NCI-H69 (cell line): Measurements from ENCODE around the gene DNAJC10.
A peak's percentile ranks its signal among the peaks of the same experiment; 100 is the strongest.

Source experiments
- DNase-seq: peaks from one replicate; lab custom pipeline; 2025; lab: John Stamatoyannopoulos, UW

DNAJC10 gene

DNA sequence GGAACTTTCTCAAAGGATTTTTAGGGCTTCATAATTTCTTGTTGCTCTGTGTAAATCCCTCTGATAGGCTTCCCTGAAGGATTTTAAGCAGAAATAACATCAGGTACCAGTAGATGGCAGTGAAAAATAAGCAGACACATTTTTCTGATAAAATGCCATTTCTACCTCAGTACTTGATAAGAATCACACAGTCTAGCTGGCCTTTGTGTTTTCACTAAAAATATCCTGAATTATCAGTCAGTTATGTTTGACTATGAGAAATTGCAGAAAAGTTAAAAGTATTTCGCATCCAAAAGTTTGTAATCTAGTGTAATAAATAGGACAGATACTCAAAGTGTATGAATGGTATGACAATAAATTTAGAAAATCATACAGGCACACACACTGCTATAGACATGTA is 68.7 kb downstream of the DNAJC10 start:
- DNase-seq, result peak; percentile 52

DNA sequence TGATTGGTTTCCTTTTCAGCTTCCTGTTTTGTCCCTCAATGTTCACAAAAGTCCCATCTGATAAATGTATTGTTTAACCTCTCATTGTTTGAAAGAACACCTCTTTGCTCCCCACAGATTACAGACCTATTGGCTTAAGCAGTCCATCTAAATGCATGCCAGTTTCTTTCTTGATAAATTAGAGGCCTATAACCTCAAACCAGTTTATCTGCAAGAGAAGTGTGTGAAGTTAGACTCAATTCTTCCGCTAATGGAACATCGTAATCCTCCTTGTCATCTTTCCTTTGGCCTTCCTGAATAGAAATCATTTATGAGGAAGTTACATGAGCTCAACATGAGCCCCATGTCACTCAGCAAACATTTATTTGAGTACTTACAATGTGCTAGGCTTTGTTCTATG is 76.4 kb downstream of the DNAJC10 start:
- no peak for DNase-seq

DNA sequence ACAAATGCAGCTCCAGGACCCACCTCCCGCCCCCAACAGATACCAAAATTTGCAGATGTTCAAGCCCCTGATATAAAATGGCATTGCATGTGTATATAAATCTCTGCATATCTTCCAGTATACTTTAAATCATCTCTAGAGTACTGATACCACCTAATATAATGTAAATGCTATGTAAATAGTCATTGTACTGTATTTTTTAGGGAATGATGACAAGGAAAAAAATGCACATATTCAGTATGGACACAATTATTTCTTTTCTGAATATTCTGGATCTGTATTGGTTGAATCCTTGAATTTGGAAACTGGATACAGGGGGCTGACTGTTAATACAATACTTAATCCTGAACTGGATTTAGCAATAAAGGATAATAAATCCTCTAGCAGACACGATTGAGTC is 82.7 kb downstream of the DNAJC10 start:
- no peak for DNase-seq

DNA sequence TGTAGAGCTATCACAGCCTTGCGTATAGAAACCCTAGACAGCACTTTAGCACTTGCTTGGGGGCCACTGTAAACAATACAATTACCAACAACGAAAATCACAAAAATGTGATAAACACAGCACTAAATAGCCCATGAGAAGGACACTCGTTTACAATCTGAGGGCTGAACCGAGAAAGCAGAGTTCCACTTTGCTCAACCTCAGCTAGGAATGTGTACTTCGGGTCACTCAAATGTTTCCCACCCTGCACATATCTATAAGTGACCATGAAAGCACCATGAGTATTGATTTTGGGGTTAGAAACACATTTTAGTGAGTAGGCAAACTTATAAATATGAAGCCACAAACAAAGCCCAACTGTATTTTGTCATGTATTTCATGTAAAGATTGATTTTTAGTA is 88.1 kb downstream of the DNAJC10 start:
- DNase-seq, result no peak

DNA sequence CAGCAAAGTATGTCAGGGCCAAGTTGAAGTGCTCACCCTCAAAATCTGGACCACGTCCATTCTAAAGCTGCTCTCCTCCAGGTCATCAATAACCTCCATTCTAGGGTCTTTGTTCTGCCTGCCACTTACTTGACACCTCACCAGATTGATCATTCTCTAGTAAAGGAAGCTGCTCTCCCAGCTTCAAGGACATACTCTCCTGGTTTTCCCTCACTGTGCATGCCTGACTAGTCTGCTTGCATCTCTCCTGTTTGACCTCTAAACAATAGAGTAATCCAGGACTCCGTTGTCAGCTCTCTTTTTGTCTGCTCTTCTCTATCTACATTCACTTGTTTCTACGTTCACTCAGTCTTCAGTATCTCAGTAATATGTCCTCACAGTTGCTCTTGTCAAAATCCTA is 91.3 kb downstream of the DNAJC10 start:
- DNase-seq, result no peak

DNA sequence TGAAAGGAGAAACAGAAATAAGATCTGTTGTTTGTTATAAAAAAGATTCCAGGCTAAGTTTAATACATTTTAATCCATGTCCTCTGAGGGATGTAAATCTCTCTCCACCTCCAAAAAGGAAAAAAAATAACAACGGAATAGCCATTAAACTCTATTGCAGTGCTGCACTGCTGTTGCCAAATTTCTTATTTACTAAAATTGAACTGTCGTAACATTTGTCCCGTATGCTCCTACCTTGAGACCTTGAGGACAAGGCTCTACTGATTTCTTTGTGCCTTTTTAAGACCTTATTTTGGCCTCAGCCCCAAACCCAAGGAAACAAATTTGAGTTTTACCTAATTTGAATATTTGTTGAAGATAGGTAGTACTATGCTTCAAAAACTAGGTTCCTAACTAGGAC is 94.0 kb downstream of the DNAJC10 start:
- DNase-seq, result no peak

DNA sequence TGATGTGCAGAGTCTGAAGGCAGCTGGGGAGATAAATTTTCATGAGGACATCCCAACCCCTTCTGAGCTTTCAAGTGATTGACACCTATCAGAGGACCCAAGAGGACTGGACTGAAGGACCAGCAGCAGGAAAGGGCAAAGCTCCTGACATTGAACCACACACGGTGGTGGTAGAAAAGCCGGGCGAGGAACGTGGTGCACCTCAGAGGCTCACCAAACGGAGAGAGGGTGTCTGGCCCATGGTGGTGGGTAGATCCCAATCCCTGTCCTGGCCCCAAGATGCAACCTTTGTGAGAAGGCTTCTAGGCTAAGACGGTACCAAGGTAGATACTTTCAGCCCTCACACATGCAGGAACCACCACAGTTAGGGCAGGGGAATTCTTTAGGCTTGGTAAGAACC is 98.3 kb downstream of the DNAJC10 start:
- no peak for DNase-seq

DNA sequence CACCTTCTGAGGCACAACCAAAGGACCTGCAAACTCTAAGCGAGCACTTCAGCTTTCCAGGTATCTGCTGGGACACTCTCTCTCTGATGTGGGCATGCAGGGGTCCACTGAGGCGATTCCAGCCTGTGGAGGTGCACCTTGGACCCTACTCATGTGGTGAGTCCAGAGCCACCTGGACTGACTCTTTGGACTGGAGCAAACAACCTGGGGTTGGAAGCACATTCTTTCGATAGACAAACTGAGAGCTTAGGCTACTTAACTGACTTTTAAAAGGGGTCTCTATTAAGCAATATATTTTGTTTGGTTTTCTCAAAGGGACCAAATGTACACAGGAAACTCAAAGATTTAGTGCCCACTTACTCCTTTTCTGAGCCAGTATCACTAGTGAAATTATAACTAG is 98.7 kb downstream of the DNAJC10 start:
- no peak for DNase-seq

DNA sequence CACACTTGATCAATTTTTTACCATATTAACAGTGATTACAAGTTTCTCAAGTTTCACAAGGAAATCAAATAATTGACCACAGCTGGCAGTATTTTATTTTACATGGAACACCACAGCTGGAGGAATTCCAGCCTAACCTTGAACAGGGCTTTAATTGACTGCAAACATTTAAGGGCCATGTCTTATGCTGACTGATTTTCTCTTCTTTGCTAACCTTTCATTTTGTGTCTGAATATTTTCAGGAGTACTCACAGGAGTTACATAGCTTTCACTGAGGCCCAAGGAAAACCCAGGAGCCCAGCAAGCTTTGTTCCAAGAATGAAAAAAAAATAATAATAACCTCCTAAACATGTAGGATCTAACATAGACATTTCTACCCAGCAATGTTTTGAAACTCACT is 100.8 kb downstream of the DNAJC10 start:
- DNase-seq, result peak; percentile 54

DNA sequence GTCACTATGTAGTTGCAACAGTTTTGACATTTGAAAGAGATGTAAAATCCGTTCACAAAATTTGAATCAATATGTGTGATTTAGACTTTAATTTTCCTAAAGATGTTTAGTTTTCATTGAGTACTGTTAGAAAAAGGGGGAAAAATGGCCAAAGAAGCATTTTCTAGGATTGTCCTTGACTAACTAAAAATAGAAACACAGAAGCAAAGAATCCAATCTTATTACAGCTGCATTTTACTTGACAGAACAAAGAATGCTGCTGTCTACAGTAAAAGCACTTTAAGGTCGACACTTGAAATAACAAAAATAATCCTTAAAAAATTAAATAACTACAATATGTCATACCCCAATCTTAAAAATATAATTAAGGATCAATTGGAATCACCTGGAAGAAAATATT is 101.5 kb downstream of the DNAJC10 start:
- DNase-seq, result no peak

DNA sequence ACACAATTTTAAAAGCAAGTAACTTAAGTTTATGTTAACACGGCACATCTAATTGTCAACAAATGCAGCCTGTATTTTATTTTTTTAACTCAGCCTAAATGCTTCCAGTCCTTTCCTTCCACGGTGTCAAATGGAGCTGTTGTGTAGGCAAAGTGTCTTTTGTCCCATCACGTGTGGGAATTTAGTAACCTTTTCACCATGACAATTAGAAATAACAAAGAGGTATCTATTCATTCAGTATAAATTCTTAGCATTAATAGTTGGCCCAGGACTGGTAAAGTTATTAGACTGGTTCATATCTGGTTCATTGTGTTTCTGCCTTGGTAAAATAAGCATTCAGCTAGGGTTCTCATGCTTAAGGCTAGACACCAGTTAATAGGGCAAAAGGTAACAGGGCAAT is 102.4 kb downstream of the DNAJC10 start:
- no peak for DNase-seq

DNA sequence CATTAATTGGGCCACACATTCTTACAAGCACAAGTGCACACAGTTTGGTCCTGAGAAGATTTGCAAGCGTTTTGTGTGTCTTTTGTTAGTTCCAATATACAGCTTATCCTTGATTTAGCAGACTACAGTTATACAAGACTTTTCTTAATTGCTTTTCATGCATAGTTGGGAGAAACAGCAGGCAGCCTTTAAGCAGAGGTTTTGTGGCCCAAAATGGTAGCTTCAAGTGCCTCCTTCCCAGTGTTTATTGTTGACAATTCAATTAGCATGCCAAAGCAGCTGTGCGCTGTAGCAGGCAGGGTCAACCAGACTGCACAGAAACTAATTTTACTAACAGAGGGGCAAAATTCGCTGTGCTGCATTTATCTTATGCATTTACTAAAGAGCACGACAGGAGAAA is 102.9 kb downstream of the DNAJC10 start:
- peak; percentile 90 for DNase-seq

DNA sequence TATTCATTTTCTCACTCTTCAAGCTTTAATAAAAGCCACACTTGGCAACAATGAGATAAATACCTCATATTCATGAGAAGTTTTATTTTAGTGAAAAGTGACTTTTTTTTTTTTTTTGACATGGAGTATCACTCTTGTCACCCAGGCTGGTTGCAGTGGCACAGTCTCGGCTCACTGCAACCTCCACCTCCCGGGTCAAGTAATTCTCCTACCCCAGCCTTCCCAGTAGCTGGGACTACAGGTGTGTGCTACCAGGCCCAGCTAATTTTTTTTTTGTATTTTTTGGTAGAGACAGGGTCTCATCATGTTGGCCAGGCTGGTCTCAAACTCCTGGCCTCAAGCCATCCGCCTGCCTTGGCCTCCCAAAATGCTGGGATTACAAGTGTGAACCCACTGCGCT is 103.4 kb downstream of the DNAJC10 start:
- DNase-seq, result no peak

DNA sequence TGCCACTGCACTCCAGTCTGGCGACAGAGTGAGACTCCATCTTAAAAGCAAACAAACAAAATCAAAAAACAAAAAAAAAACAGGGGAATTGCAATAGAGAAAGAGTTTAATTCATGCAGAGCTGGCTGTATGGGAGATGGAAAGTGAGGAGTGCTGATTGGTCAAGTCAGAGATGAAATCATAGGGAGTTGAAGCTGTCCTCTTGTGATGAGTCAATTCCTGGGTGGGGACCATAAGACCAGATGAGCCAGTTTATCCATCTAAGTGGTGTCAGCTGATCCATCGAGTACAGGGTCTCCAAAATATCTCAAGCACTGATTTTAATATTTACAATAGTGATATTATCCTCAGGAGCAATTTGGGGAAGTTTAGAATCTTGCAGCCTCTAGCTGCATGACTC is 105.1 kb downstream of the DNAJC10 start:
- peak; percentile 8 for DNase-seq

DNA sequence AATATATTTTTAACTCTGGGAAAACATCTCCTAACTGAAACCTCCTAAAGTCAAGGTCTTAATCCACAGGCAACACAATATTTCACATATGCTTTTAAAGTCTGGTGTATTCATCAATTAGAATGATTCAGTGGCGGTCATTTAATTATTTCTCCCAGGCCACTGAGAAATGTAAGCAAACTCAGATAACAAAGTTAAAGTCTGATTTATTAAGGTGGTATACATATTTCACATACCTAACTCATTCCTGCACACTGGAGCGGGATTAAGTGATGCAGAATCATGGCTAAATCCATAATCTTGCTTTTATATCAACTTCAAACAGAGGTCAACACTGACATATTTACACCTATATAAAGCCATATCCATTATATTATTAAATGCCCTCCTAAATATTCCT is 106.7 kb downstream of the DNAJC10 start:
- no peak for DNase-seq

DNA sequence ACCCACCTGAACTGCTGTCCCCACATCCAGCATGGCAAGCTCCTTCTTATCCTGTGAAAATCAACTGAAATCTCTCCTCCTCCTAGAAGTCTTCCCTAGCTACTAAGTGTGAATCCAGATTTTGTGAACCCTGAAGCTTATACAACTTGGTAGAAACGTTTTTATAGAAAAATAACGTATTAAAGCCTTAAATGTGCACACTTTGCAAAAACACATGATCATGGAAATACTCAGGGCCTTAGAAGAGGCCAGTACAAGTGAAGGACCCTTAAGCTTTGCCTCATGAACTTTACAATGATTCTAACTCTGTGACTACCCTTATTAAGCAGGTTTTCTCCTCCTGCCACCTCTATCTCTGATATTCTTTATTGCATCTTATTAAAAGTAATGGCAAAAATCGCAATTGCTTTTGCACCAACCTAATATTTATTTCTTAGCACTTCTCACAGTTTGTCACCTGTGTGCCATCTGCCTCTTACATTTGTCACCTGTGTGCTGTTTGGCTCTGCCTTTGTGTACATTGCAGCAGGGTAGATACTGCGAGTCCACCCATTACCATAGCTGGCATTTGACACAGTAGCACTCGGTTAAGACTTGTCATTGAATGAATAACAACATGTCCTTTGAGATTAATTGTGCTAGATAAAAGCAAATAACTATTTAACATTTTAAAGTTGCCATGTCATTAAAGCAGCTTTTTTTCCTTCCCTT is 108.2 kb downstream of the DNAJC10 start:
- DNase-seq, result peak; percentile 60

DNA sequence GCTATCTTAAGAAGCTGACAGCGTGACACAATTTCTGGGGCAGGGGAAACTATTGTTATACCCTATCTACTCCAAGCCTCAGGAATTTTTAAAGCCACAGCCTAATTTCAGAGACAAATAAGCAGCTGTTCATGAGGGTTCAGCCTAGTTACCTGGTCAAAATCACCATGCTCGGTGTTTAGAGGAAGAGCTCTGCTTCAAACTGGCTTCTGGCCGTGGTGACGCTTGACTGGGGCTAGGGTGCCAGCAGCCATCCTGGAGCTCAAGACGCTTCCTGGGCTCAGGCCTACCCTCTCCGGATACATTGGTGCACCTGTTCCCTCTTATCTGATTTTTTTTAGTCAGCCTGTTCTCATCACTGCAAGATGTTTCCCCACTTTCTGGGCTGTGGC is 108.7 kb downstream of the DNAJC10 start:
- peak; percentile 58 for DNase-seq

DNA sequence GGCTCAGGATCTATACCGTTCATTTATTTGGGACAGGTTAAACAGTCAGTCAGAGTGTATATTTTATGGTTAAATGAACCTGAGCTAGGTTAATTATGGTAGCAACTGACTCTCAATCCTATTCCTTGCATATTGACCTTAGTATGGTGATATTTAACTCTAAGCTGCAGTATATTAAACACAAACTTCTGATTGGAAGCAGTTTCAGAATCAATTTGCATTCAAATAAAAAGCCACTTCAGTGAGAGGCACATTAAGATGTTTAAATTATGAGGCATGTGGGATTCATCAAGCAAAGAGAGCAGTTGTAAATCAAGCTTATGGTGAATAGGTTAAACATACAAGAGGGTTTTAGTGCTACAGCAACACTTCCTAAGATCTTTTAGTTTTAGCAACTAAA is 110.0 kb downstream of the DNAJC10 start:
- peak; percentile 66 for DNase-seq

DNA sequence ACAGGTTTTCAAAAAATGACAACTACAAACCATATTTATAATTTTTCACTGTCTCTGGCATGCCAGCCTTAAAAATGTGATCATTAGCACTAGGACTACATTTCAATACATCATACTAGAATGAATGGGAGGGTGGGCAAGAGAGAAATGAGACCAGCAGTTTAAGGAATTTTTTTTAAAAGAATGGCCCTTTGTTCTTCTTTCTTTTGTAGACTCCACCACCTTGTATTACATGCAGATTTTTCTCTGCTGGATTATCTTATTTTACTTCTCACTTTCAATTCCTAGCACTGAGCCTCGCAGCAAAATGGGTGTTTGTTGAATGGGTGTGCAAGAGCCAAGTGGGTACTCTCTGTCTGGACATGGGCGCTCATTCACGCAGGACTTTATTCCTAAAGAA is 110.4 kb downstream of the DNAJC10 start:
- DNase-seq, result peak; percentile 13

DNA sequence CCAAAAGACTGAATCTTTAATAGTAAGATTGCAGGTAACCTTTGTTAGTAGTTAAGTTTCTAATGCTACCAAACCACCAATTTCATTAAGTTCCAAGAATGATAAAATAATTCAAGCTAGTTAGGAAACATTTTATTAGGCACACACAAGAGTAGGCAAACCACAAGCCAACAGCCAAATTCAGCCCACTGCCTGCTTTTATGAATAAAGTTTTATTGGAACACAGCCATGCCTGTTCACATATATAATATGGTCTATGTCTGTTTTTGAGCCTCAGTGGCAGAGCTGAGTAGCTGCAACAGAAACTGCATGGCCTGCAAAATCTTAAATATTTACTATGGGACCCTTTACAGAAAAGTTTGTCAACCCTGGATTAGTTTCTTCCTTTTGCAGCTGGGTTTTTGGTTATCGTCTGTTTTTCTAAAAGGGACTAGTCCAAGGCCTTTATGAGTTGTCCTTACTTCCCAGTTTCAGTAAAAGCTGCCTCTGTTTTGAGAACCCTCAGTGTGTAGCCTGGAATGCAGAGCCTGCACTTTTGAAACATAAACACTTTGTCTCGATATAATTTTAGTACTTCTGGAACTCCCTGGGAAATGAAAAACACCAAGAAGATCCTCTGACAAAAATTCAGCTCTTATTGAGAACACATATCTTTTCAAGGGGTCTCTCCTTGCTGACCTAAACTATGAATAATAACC is 111.3 kb downstream of the DNAJC10 start:
- DNase-seq, result no peak

DNA sequence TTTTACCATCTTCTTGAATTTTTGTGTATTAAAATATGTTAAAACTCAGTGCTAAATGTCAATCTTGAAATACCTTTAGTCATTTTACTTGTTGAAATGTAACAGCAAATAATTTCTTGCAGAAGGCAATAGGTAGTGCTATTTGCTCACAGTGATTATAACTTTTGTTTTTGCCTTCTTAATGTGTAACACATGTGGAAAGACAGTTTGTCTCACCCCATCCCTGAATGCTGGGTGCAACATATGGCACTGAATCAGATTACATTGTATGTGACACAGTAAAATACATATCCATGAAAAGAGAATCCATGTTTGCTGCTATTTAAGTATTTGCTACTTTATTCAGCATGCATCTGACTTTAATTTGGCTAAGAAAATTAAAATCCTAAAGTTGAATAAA is 115.0 kb downstream of the DNAJC10 start:
- DNase-seq, result peak; percentile 76

DNA sequence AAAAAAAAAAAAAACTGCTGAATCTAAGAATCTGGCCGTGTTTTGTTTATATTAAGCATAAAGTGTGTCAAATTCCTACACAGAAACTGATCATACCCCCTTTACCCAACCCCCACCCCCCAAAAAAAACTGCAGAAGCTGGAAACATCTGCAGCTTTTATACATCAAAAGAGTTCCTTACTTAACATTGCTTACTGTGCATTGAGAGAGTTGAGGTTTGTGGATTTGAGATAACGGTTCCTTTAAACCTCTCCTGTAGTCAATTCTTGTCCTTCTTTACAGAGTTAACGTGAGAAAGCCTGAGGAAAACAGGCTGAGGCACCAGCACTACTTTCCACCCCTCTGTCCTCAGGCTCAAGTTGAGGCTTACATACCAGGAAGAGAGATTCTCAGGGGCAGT is 115.9 kb downstream of the DNAJC10 start:
- no peak for DNase-seq

DNA sequence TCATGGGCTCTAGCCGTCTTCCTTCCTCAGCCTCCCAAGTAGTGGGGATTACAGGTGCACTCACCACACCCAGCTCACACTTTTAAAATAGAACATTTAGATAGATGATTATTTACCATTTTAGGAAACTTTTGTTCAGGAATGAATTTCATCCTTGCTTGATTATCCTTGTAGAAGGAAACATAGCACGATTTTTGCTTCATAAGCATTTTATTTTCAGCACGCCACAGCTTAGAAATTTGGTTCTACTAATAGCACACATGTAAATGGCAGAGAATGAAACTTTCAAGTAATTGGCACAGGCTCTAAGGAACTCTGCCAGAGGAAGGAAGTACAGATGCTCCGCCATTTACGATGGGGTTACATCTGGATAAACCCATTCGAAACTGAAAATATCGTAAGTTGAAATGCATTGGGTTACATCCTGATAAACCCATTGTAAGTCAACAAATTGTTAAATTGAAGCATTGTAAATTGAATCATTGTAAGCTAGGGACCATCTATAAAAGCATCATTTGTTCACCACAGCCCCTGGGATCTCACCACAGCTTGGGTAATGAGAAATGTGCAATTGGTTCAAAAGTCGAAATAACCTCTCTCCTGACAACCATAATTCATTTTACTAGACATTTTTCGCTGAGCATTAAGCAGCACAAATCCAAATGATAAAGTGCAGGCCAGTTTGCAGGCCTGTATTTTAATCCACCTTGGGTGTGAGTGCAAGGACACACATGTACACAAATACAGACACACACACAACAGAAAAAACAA is 117.2 kb downstream of the DNAJC10 start:
- DNase-seq, result no peak
